CD4-positive, alpha-beta T cell (primary cell): ENCODE data around the gene MCF2L2. TPM values are rescaled to one million over a fixed set of nuclear protein-coding genes. Genes with fewer than 3 reads are reported as not detected.

Experiments used
- ATAC-seq: fragments of 200-7000 bp; cut with Tn5 transposase; one replicate; pipeline ENCODE4 v1.10.0; 2022; ENCODE audit warnings: mild to moderate bottlenecking; ENCODE audit not compliant: poor library complexity
- CTCF ChIA-PET: fragments of 350-600 bp; sonication (Branson Sonifier 250); formaldehyde crosslinking; loops from one replicate; lab custom pipeline; 2021; ENCODE audit warnings: antibody characterized with exemption, inconsistent platforms; lab: Charles Lee
- POLR2A ChIA-PET: fragments of 350-600 bp; sonication (Branson Sonifier 250); formaldehyde crosslinking; loops from one replicate; lab custom pipeline; 2021; ENCODE audit warnings: antibody characterized with exemption, inconsistent platforms; lab: Charles Lee
- DNase-seq, 14 experiments: peaks; one replicate each; pipeline ENCODE4 v3.0.0-alpha.2; 2013 to 2020; ENCODE audit warnings: mixed read lengths in 2 of 14
- H3K27ac ChIP-seq, 2 donors: one replicate each; pipeline versions ENCODE4 v1.5.1 to v1.7.0; 2013; ENCODE audit warnings: low read length in 2 of 2, low read depth in 1 of 2, mild to moderate bottlenecking in 1 of 2
- H3K27me3 ChIP-seq, 2 experiments: 1 replicate in 1 of 2; 2 replicates in 1 of 2; pipeline versions ENCODE4 v1.6.1 to v1.7.0; 2013; ENCODE audit warnings: low read length in 2 of 2, control low read depth in 1 of 2, mild to moderate bottlenecking in 1 of 2, moderate library complexity in 1 of 2; ENCODE audit not compliant: insufficient read depth in 2 of 2, control insufficient read depth in 1 of 2
- H3K36me3 ChIP-seq: one replicate; pipeline ENCODE4 v1.6.1; 2013; ENCODE audit warnings: low read length, control low read depth; ENCODE audit not compliant: insufficient read depth
- H3K4me1 ChIP-seq: one replicate; pipeline ENCODE4 v1.6.1; 2013; ENCODE audit warnings: low read length, control low read depth; ENCODE audit not compliant: insufficient read depth
- H3K4me3 ChIP-seq: one replicate; pipeline ENCODE4 v1.5.1; 2013; ENCODE audit warnings: mild to moderate bottlenecking, low read length, moderate library complexity
- H3K9me3 ChIP-seq, 2 experiments: 1 replicate in 1 of 2; 2 replicates in 1 of 2; pipeline versions ENCODE4 v1.6.1 to v1.7.0; 2013; ENCODE audit warnings: low read length in 2 of 2, mild to moderate bottlenecking in 2 of 2, control low read depth in 1 of 2, moderate library complexity in 1 of 2; ENCODE audit not compliant: control insufficient read depth in 1 of 2, insufficient read depth in 1 of 2
- H3K27ac Mint-ChIP-seq: one replicate; pipeline ENCODE4 v1.8.0; 2020; ENCODE audit warnings: mixed read lengths
- H3K27me3 Mint-ChIP-seq: one replicate; pipeline ENCODE4 v1.8.0; 2021; ENCODE audit warnings: mixed read lengths
- H3K36me3 Mint-ChIP-seq: one replicate; pipeline ENCODE4 v1.8.0; 2021; ENCODE audit warnings: low read depth, mixed read lengths
- H3K4me1 Mint-ChIP-seq: one replicate; pipeline ENCODE4 v1.8.0; 2021; ENCODE audit warnings: low read depth, mixed read lengths
- H3K4me3 Mint-ChIP-seq: one replicate; pipeline ENCODE4 v1.8.0; 2020; ENCODE audit warnings: mild to moderate bottlenecking, mixed read lengths
- H3K9me3 Mint-ChIP-seq: one replicate; pipeline ENCODE4 v1.8.0; 2020; ENCODE audit warnings: mixed read lengths
- CTCF ChIP-seq: fragments of 200-600 bp; IDR thresholded peaks from one replicate; pipeline ENCODE4 v1.8.0; 2022; ENCODE audit warnings: antibody characterized with exemption, mild to moderate bottlenecking
- intact Hi-C, 2 experiments: fragments of 100-400 bp; cut with DNase I in 1 of 2; cut with micrococcal nuclease in 1 of 2; formaldehyde crosslinking; loops; one replicate each; pipeline versions ENCODE4 v1.15.1 to v1.9.0; 2023 to 2025; cut with DNase I, micrococcal nuclease
- total RNA-seq, 174 experiments: library from RNA in 2 of 174; stranded (reverse) in 2 of 174; gene quantifications; one replicate each; pipeline ENCODE4 v1.2.3 and lab custom pipeline; 2021 to 2026

The MCF2L2 gene
- total RNA-seq, 2 experiments from 2014 or later, result 3.8 to 4.1 TPM

DNA sequence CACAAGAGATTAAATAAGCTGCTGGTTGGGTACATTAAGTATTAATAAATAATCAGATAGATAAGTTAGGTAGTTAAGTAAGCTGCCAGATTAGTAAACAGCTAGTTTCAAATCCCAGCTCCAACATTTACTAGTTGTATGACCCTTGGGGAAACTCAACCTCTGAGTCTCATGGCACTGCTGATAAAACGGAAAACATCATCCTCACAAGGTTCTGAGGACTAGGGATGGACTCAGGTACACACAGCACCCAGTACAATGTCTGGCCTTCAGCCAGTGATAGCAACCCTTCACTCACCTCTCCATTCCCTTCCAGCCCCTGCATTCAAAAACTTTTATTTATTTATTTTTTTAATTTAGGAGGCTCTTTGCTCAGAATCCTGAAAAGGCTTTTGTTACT lies 143.1 kb downstream of the MCF2L2 start:
- DNase-seq, result peak in 1 of 14 experiments; percentile 17

GRCh38 chr3:183284570-183284969 lies 143.8 kb downstream of the MCF2L2 start:
- ChIA-PET CTCF (interaction anchor here (1.1 kb wide), 1 partner anchor 97 kb away, joined by 3 read pairs; no protein-coding TSS in a partner anchor), POLR2A (interaction anchor here (1.6 to 1.9 kb wide), 2 partner anchors 31 to 60 kb away, joined by 5 read pairs; partner anchors contain the start of gene B3GNT5)
- TF ChIP-seq CTCF, result no peak
- H3K27me3 Mint-ChIP-seq, result no peaks in the 10 kb centered on the region
- intact Hi-C loops, result loop anchor here in 1 of 2 experiments (2.0 to 10.0 kb wide), 2 partner anchors 78 to 100 kb away; no protein-coding TSS in a partner anchor
- DNase-seq (no peak), ATAC-seq (no peak)
- H3K4me1 Mint-ChIP-seq, result peaks cover 28% of the 10 kb centered on the region
- H3K27ac Mint-ChIP-seq, result peak overlapping the region; percentile 88
- H3K27me3 ChIP-seq, result no peaks in the 10 kb centered on the region
- no peak overlapping the region for H3K4me3 ChIP-seq
- peaks cover 13% of the 10 kb centered on the region for H3K4me1 ChIP-seq
- no peaks in the 10 kb centered on the region for H3K9me3 Mint-ChIP-seq
- no peaks in the 10 kb centered on the region for H3K36me3 Mint-ChIP-seq
- H3K9me3 ChIP-seq, result no peaks in the 10 kb centered on the region
- H3K4me3 Mint-ChIP-seq, result no peak overlapping the region
- no peaks in the 10 kb centered on the region for H3K36me3 ChIP-seq
- peak overlapping the region in 1 of 2 donors; percentile 84 for H3K27ac ChIP-seq

More for the DNA sequence above, 143.1 kb downstream of the MCF2L2 start:
- Histone ChIP-seq H3K27ac (peak overlapping the region; percentile 42 to 84), H3K4me3 (no peak overlapping the region), H3K9me3 (no peaks in the 10 kb centered on the region), H3K4me1 (peaks cover 13% of the 10 kb centered on the region), H3K36me3 (no peaks in the 10 kb centered on the region), H3K27me3 (no peaks in the 10 kb centered on the region)
- ATAC-seq, result no peak
- TF ChIP-seq CTCF, result no peak
- Mint-ChIP-seq H3K9me3 (no peaks in the 10 kb centered on the region), H3K4me1 (peaks cover 28% of the 10 kb centered on the region), H3K27me3 (no peaks in the 10 kb centered on the region), H3K36me3 (no peaks in the 10 kb centered on the region), H3K27ac (peak overlapping the region; percentile 88), H3K4me3 (no peak overlapping the region)
- ChIA-PET POLR2A (interaction anchor here (0.7 to 1.9 kb wide), 6 partner anchors 32 to 187 kb away, joined by 3 to 5 read pairs (median 4); partner anchors contain the start of gene B3GNT5), CTCF (interaction anchor here (2.4 kb wide), 1 partner anchor 97 kb away, joined by 9 read pairs; no protein-coding TSS in a partner anchor)
- intact Hi-C loops, result loop anchor here in 1 of 2 experiments (2.0 to 10.0 kb wide), 3 partner anchors 33 to 99 kb away; partner anchors contain the start of gene B3GNT5

- Histone ChIP-seq H3K27me3 (no peaks in the 10 kb centered on the region), H3K4me3 (no peak overlapping the region), H3K4me1 (peaks cover 13% of the 10 kb centered on the region), H3K27ac (no peak overlapping the region), H3K9me3 (no peaks in the 10 kb centered on the region), H3K36me3 (no peaks in the 10 kb centered on the region)
- no peak overlapping the region for H3K27ac Mint-ChIP-seq
- no peaks in the 10 kb centered on the region for H3K9me3 Mint-ChIP-seq
- CTCF ChIA-PET, result interaction anchor here (1.1 kb wide), 1 partner anchor 98 kb away, joined by 3 read pairs; no protein-coding TSS in a partner anchor
- DNase-seq (no peak), ATAC-seq (no peak)
- intact Hi-C loops, result loop anchor here in 1 of 2 experiments (2.0 to 10.0 kb wide), 2 partner anchors 77 to 101 kb away; no protein-coding TSS in a partner anchor
- H3K27me3 Mint-ChIP-seq, result no peaks in the 10 kb centered on the region
- H3K36me3 Mint-ChIP-seq, result no peaks in the 10 kb centered on the region
- POLR2A ChIA-PET, result no interaction called here
- peaks cover 28% of the 10 kb centered on the region for H3K4me1 Mint-ChIP-seq
- TF ChIP-seq CTCF, result no peak
- H3K4me3 Mint-ChIP-seq, result no peak overlapping the region
Measured at GRCh38 chr3:183283886-183284285, 144.5 kb downstream of the MCF2L2 start.
